GM23338 (cell line): Measurements from ENCODE around the gene NMRK2. TPM values are rescaled to one million over a fixed set of nuclear protein-coding genes. Genes with fewer than 3 reads are reported as not detected.

Experiments
- ATAC-seq: fragments of 200-7000 bp; cut with Tn5 transposase; 3 replicates; pipeline ENCODE4 v1.9.1; 2020
- DNase-seq: peaks from one replicate; pipeline ENCODE4 v3.0.0-alpha.2; 2015; ENCODE audit warnings: low spot score
- H2AFZ ChIP-seq: fragments of 200-600 bp; sonication (generic); 2 replicates; pipeline ENCODE4 v1.8.0; 2016; ENCODE audit warnings: antibody characterized with exemption, mild to moderate bottlenecking, moderate library complexity
- H3F3A ChIP-seq: fragments of 200-600 bp; sonication (generic); replicated peaks from 2 replicates; pipeline ENCODE4 v1.8.0; 2017; ENCODE audit warnings: antibody characterized with exemption, mixed run types, low read depth
- H3K27ac ChIP-seq: fragments of 200-600 bp; sonication (generic); 2 replicates; pipeline ENCODE4 v1.6.1; 2016; ENCODE audit warnings: low read depth
- H3K27me3 ChIP-seq: fragments of 200-600 bp; sonication (generic); 2 replicates; pipeline ENCODE4 v1.8.0; 2016; ENCODE audit warnings: mild to moderate bottlenecking, mixed run types, moderate library complexity; ENCODE audit not compliant: insufficient read depth
- H3K36me3 ChIP-seq: fragments of 200-600 bp; sonication (generic); 2 replicates; pipeline ENCODE4 v1.8.0; 2016; ENCODE audit warnings: mild to moderate bottlenecking; ENCODE audit not compliant: insufficient read depth
- H3K4me1 ChIP-seq: fragments of 200-600 bp; sonication (generic); 2 replicates; pipeline ENCODE4 v1.8.0; 2016; ENCODE audit warnings: mild to moderate bottlenecking, moderate library complexity; ENCODE audit not compliant: insufficient read depth
- H3K4me2 ChIP-seq: fragments of 200-600 bp; sonication (generic); 2 replicates; pipeline ENCODE4 v1.7.1; 2017; ENCODE audit warnings: mixed run types
- H3K4me3 ChIP-seq: fragments of 200-600 bp; sonication (generic); 2 replicates; pipeline ENCODE4 v1.6.1; 2016; ENCODE audit warnings: mixed run types
- H3K79me2 ChIP-seq: fragments of 200-600 bp; sonication (generic); replicated peaks from 2 replicates; pipeline ENCODE4 v1.8.0; 2017; ENCODE audit warnings: mild to moderate bottlenecking; ENCODE audit not compliant: insufficient read depth
- H3K9me2 ChIP-seq: fragments of 200-600 bp; sonication (generic); 2 replicates; pipeline ENCODE4 v1.8.0; 2017; ENCODE audit not compliant: insufficient read depth
- H4K20me1 ChIP-seq: fragments of 200-600 bp; sonication (generic); replicated peaks from 2 replicates; pipeline ENCODE4 v1.8.0; 2017; ENCODE audit warnings: mild to moderate bottlenecking; ENCODE audit not compliant: insufficient read depth
- H3K27ac Mint-ChIP-seq: 2 replicates; pipeline ENCODE4 v1.8.0; 2020; ENCODE audit warnings: inconsistent platforms, mild to moderate bottlenecking, moderate library complexity, mixed read lengths
- H3K27me3 Mint-ChIP-seq: 3 replicates; pipeline ENCODE4 v1.8.0; 2022; ENCODE audit warnings: low read depth, mild to moderate bottlenecking, moderate library complexity, mixed read lengths, inconsistent platforms; ENCODE audit not compliant: insufficient read depth, poor library complexity
- H3K36me3 Mint-ChIP-seq: 3 replicates; pipeline ENCODE4 v1.8.0; 2021; ENCODE audit warnings: low read depth, mild to moderate bottlenecking, inconsistent platforms, moderate library complexity, mixed read lengths
- H3K4me1 Mint-ChIP-seq: 3 replicates; pipeline ENCODE4 v1.8.0; 2020; ENCODE audit warnings: mild to moderate bottlenecking, inconsistent platforms, mixed read lengths
- H3K4me3 Mint-ChIP-seq: 3 replicates; pipeline ENCODE4 v1.8.0; 2021; ENCODE audit warnings: moderate library complexity, mild to moderate bottlenecking, inconsistent platforms, mixed read lengths
- H3K9me3 Mint-ChIP-seq: 3 replicates; pipeline ENCODE4 v1.8.0; 2020; ENCODE audit warnings: moderate library complexity, mild to moderate bottlenecking, inconsistent platforms, mixed read lengths
- ETS1 ChIP-seq: IDR thresholded peaks from 2 replicates; pipeline ENCODE4 v1.6.1; 2016; ENCODE audit warnings: antibody characterized with exemption
- EZH2 ChIP-seq: fragments of 200-600 bp; sonication (generic); IDR thresholded peaks from one replicate; pipeline ENCODE4 v1.8.0; 2017; ENCODE audit warnings: antibody characterized with exemption, mild to moderate bottlenecking, low read depth; ENCODE audit not compliant: unreplicated experiment
- EZH2phosphoT487 ChIP-seq: fragments of 200-600 bp; sonication (generic); IDR thresholded peaks from one replicate; pipeline ENCODE4 v1.8.1; 2018; ENCODE audit warnings: antibody characterized with exemption; ENCODE audit not compliant: unreplicated experiment
- JUNB ChIP-seq: IDR thresholded peaks from one replicate; pipeline ENCODE4 v1.6.1; 2016; ENCODE audit warnings: antibody characterized with exemption; ENCODE audit not compliant: unreplicated experiment
- REST ChIP-seq: IDR thresholded peaks from one replicate; pipeline ENCODE4 v1.6.1; 2018; ENCODE audit warnings: antibody characterized with exemption; ENCODE audit not compliant: unreplicated experiment
- polyA plus RNA-seq: library from polyadenylated mRNA; unstranded; fragments of >200 nt; fragmentation: Nextera tagmentation; extraction: Ambion mirVana; gene quantifications from 2 replicates; pipeline ENCODE4 v1.2.1, GENCODE V29; 2016
- total RNA-seq: library from RNA; depleted of rRNA; stranded (reverse); fragments of >200 nt; shearing (Covaris generic); gene quantifications from 2 replicates; pipeline ENCODE4 v1.2.3, GENCODE V29; 2014

NMRK2 gene
- total and polyA plus RNA-seq, 2 experiments from 2014 or later = 55.9 to 65.3 TPM

GRCh38 chr19:3978145-3978544, 45.3 kb downstream of the NMRK2 start:
- Mint-ChIP-seq H3K36me3 (peaks cover 82% of the 10 kb centered on the region), H3K27ac (0 out of 2 replicates have a peak overlapping the region, but pooled peaks have one; percentile 21), H3K9me3 (0 out of 3 replicates have a peak, but pooled peaks cover 2% of the 10 kb centered on the region), H3K27me3 (peaks cover 28% of the 10 kb centered on the region), H3K4me3 (no peak overlapping the region; the same call in 2 of the 3 replicates), H3K4me1 (peaks cover 16% of the 10 kb centered on the region)
- H3K36me3 ChIP-seq = peaks cover 68% of the 10 kb centered on the region
- peaks cover 55% of the 10 kb centered on the region for H4K20me1 ChIP-seq
- H3K4me2 ChIP-seq = no peak overlapping the region
- no peaks in the 10 kb centered on the region for H3K27me3 ChIP-seq
- H3K79me2 ChIP-seq = peaks cover 55% of the 10 kb centered on the region
- H3K27ac ChIP-seq = peak overlapping the region; percentile 78; the same call in 1 of the 2 replicates
- H3F3A ChIP-seq = peaks cover 78% of the 10 kb centered on the region
- no peaks in the 10 kb centered on the region for H3K4me1 ChIP-seq
- H3K4me3 ChIP-seq = no peak overlapping the region
- no peak overlapping the region for H2AFZ ChIP-seq
- TF ChIP-seq REST = no peak
- TF ChIP-seq JUNB = no peak
- TF ChIP-seq EZH2phosphoT487 = no peak
- no peak for TF ChIP-seq ETS1
- TF ChIP-seq EZH2 = no peak
- ATAC-seq (no peak), DNase-seq (no peak)
- no peaks in the 10 kb centered on the region for H3K9me2 ChIP-seq

GRCh38 chr19:3979289-3979673, 46.4 kb downstream of the NMRK2 start:
- Histone ChIP-seq H2AFZ (no peak overlapping the region), H3K4me1 (peaks cover 9% of the 10 kb centered on the region; the same call in 1 of the 2 replicates), H3K4me2 (no peak overlapping the region), H3K27me3 (no peaks in the 10 kb centered on the region), H3K36me3 (peaks cover 78% of the 10 kb centered on the region), H3K9me2 (no peaks in the 10 kb centered on the region), H3F3A (peaks cover 90% of the 10 kb centered on the region), H4K20me1 (peaks cover 66% of the 10 kb centered on the region), H3K79me2 (peaks cover 66% of the 10 kb centered on the region), H3K27ac (peak overlapping the region; percentile 78), H3K4me3 (no peak overlapping the region)
- DNase-seq (no peak), ATAC-seq (no peak)
- Mint-ChIP-seq H3K4me3 (no peak overlapping the region), H3K27me3 (peaks cover 39% of the 10 kb centered on the region), H3K36me3 (peaks cover 93% of the 10 kb centered on the region), H3K4me1 (peaks cover 26% of the 10 kb centered on the region), H3K9me3 (peaks cover 9% of the 10 kb centered on the region; the same call in 2 of the 3 replicates), H3K27ac (peak overlapping the region; percentile 65; the same call in 1 of the 2 replicates)
- no peak for TF ChIP-seq EZH2
